ENCODE data around the gene UST.
"Not testable (repeated sequence)": the region's sequence is repeated elsewhere in the genome, so short reads cannot be mapped to it uniquely, and the experiment has no call there.

The UST gene

DNA sequence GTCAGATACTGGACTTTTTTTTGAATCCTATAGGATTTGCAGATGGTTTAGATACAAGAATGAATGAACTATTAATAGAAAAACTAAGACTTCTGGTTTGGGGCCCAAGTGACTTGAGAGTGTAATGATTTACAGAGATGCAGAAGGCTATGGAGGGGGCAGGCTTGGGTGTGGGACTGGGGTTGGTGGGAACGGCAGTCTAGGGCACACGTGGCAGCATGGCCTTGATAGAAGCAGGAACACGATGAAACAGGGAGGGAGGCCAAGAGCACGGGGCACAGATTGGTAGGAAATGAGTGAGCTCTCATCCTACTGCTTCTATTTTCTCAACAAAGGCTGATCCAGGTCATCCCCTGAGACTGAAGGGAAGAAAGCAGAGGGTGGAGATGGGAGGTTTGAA lies 3.4 kb upstream of the UST start:
- Mint-ChIP-seq H3K27me3 (no peaks in the 10 kb centered on the region), H3K4me3 (no peak overlapping the region), H3K36me3 (ENCODE audit: insufficient read depth) (peaks cover 16% of the 10 kb centered on the region), H3K4me1 (ENCODE audit: low read depth in 2 of 2) (peaks cover 10 to 13% of the 10 kb centered on the region in 2 donors), H3K9me3 (no peaks in the 10 kb centered on the region), H3K27ac (peak overlapping the region; percentile 39 to 44)
- ATAC-seq (replicated peaks) (no peak), DNase-seq (no peak)

DNA sequence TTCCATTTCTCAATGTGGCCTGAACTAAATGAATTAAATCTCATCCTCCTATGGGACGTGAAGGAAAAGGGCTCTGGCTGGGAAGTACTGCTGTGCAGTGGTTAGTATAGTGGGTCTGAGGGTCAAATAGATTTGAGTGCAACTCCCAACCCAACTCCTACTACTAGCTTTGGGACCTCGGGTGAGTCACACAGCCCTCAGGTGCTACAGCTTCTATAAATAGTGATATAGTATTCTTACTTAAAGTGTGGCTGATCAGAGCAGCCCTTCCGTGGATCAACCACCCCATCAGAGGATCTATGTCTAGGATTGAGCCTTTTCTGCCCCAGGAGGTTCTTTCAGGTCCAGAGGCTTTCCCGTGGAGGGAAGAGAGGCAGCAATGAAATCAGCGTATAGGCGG lies 904 bp upstream of the UST start:
- peak overlapping the region; percentile 95 to 98 for H3K27ac Mint-ChIP-seq
- no peaks in the 10 kb centered on the region for H3K9me3 Mint-ChIP-seq
- H3K27me3 Mint-ChIP-seq = no peaks in the 10 kb centered on the region
- peaks cover 22 to 26% of the 10 kb centered on the region in 2 donors for H3K4me1 Mint-ChIP-seq (ENCODE audit: low read depth in 2 of 2)
- ATAC-seq (replicated peaks) (no peak), DNase-seq (no peak)
- peak overlapping the region; percentile 96 to 100 for H3K4me3 Mint-ChIP-seq
- peaks cover 22% of the 10 kb centered on the region for H3K36me3 Mint-ChIP-seq (ENCODE audit: insufficient read depth)

DNA sequence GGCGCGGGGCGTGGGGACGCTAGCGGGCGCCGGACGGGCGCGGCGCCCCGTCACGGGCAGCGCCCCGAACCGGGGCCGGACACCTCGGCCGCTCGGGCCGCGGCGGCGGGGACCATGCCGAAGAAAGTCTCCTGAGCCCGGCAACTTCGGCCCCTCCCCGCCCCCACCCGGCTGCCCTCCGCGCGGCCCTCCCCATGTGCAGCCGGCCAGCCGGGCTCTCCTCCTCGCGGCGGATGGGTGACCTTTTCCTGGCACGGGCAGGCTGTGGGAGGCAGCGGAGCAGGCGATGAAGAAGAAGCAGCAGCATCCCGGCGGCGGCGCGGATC lies 278 bp downstream of the UST start:
- peak overlapping the region; percentile 96 to 100 for H3K4me3 Mint-ChIP-seq

DNA sequence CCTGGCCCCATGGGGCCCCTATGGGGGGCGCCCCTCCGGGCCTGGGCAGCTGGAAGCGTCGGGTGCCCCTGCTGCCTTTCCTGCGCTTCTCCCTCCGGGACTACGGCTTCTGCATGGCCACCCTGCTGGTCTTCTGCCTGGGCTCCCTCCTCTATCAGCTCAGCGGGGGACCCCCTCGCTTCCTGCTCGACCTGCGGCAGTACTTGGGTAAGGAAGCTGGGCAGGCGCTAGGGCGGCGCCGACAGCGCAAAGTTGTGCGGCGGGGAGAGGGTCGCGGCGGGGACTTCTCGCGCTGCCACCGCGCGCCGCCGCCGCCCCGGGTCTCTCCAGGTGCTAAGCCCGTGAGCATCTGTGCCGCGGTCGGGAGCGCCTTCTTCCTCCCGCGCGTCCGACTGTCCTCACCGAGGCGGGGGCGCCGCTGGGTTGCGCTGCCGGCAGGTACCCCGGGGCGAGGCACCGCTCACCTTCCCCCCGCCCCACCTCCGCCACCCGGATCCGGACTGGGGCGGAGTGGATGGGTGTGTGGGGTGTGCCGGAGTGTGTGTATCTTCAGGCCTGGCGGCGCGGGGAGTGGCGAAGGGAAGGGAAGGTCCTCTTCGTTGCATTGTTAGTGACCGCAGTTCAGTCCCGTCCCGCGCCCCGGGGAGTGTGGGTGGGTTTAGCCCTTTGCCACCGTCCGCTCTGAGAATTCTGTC lies 788 bp downstream of the UST start:
- Mint-ChIP-seq H3K4me3 (peak overlapping the region; percentile 96 to 100), H3K27ac (peak overlapping the region; percentile 95 to 98), H3K27me3 (no peaks in the 10 kb centered on the region), H3K9me3 (no peaks in the 10 kb centered on the region), H3K4me1 (ENCODE audit: low read depth in 2 of 2) (peaks cover 25 to 26% of the 10 kb centered on the region in 2 donors), H3K36me3 (ENCODE audit: insufficient read depth) (peaks cover 22% of the 10 kb centered on the region)
- DNase-seq = peak; percentile 59 to 66 (median 64)
- peak; percentile 72 for ATAC-seq (replicated peaks)

More for the DNA sequence above, 278 bp downstream of the UST start:
- no peaks in the 10 kb centered on the region for H3K9me3 Mint-ChIP-seq
- peaks cover 25 to 26% of the 10 kb centered on the region in 2 donors for H3K4me1 Mint-ChIP-seq (ENCODE audit: low read depth in 2 of 2)
- no peaks in the 10 kb centered on the region for H3K27me3 Mint-ChIP-seq
- peaks cover 22% of the 10 kb centered on the region for H3K36me3 Mint-ChIP-seq (ENCODE audit: insufficient read depth)
- H3K27ac Mint-ChIP-seq = peak overlapping the region; percentile 95 to 98
- DNase-seq (peak in 1 of 3 experiments; percentile 17), ATAC-seq (replicated peaks) (peak; percentile 21)

DNA sequence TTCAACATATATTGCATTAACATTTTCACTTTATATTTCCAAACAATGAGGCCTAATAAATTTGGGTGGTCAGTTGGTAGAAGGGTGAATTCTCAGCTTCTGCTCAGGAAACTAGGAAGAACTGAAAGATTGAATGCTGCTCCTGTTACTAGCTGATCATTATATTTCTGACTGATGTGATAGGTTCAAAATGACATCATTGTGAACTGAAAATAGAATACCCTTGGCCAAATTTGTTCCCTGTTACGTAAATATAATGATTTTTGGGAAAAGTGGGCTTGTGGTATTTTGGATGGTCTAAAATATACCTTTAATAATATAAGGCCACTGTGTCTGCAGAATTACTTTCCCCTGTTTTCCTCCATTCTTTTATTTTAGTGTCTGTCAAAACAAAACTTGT lies 2.8 kb downstream of the UST start:
- peaks cover 26% of the 10 kb centered on the region for H3K36me3 Mint-ChIP-seq (ENCODE audit: insufficient read depth)
- peak overlapping the region in 1 of 2 donors; percentile 98 for H3K27ac Mint-ChIP-seq
- DNase-seq = no peak
- H3K4me3 Mint-ChIP-seq = peak overlapping the region in 1 of 2 donors; percentile 61
- H3K4me1 Mint-ChIP-seq (ENCODE audit: low read depth in 2 of 2) = peaks cover 25 to 26% of the 10 kb centered on the region in 2 donors
- H3K27me3 Mint-ChIP-seq = no peaks in the 10 kb centered on the region
- ATAC-seq (replicated peaks) = no peak
- H3K9me3 Mint-ChIP-seq = no peaks in the 10 kb centered on the region

DNA sequence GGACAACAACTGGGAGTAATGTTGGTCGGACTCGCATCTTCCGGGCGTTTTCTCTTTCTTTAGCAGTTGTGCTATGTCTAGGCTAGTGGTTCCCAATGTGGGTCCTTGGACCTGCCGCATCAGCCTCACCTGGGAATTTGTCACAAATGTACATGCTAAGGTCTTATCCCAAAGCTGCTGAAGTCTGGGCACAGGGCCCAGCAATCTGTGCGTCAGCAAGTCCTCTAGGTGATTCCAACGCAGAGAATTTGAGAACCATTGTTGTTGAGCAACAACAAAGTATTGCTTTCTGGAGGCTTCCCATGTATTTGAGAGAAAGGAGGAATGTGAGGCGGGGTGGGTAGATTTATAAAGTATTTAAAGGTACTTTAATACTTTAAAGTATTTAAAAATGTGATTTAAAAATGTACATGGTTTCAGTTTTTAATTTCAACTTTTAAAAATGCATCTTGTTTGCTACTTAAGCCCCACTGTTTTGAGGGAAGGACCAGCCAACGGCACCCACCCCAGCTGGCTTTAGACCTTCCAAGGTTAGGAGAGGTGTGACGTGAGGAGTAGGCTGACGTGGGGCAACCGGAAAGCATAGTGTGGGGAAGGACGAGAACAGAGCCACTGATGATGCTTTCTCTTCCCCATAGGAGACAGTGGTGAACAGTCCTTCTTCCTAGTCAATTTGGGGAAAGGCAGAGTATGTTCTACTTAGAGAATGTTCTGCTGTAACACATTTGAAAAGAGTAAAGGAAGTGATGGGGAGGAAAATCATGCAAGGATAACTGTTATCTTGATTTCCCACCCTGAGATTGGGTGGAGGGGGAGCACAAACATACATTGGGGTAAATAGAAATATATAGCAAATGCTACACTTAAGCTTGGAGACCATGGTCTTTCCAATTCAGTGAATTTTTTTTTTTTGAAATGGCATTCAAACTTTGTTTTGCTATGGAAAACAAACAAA lies 4.3 kb downstream of the UST start:
- H3K4me1 Mint-ChIP-seq (ENCODE audit: low read depth in 2 of 2) = peaks cover 22 to 28% of the 10 kb centered on the region in 2 donors
- no peaks in the 10 kb centered on the region for H3K9me3 Mint-ChIP-seq
- no peak overlapping the region for H3K4me3 Mint-ChIP-seq
- no peaks in the 10 kb centered on the region for H3K27me3 Mint-ChIP-seq
- peak overlapping the region in 1 of 2 donors; percentile 20 for H3K27ac Mint-ChIP-seq
- DNase-seq (no peak), ATAC-seq (replicated peaks) (no peak)
- H3K36me3 Mint-ChIP-seq (ENCODE audit: insufficient read depth) = peaks cover 25% of the 10 kb centered on the region

DNA sequence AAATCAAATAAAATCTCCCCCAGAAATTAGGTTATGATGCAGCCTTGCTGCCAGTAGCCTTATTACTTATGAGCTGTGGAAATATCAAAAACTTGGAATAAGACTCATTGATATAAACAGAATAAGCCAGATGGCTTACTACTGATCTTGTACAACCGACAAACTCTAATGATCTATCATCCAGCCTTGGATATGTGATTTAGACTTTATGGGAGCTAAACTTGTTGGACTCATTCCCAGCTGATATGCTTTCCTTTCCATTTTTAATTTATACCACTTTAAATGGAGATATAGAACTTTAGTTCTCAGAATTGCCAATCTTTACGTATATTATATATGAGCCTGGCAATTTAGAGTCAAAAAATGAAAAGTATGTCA lies 5.0 kb downstream of the UST start:
- peaks cover 18% of the 10 kb centered on the region for H3K36me3 Mint-ChIP-seq (ENCODE audit: insufficient read depth)
- H3K4me3 Mint-ChIP-seq = no peak overlapping the region
- H3K9me3 Mint-ChIP-seq = no peaks in the 10 kb centered on the region
- H3K4me1 Mint-ChIP-seq (ENCODE audit: low read depth in 2 of 2) = peaks cover 20 to 30% of the 10 kb centered on the region in 2 donors
- ATAC-seq (replicated peaks) (no peak), DNase-seq (no peak)
- H3K27me3 Mint-ChIP-seq = no peaks in the 10 kb centered on the region
- H3K27ac Mint-ChIP-seq = no peak overlapping the region

DNA sequence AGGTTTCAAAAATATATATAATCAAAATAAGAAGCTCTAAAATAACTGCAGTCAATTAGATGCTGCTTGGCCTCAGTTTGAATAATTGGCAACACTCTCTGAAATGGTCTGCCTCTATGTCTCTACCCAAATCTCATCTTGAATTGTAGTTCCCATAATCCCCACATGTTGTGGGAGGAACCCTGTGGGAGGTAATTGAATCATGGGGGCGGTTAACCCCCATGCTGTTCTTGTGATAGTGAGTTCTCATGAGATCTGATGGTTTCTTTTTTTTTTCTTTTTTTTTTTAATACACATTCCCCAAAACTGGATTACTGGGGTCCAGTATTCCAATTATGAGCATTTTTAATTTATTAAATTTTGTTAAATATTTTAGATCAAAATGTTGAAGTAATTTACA lies 8.5 kb downstream of the UST start:
- not testable (repeated sequence) for H3K27me3 Mint-ChIP-seq; ATAC-seq (replicated peaks); H3K9me3 Mint-ChIP-seq; DNase-seq; H3K27ac Mint-ChIP-seq; H3K4me3 Mint-ChIP-seq
- Mint-ChIP-seq H3K36me3 (ENCODE audit: insufficient read depth) (peaks cover 17% of the 10 kb centered on the region), H3K4me1 (ENCODE audit: low read depth in 2 of 2) (peaks cover 24 to 34% of the 10 kb centered on the region in 2 donors)

DNA sequence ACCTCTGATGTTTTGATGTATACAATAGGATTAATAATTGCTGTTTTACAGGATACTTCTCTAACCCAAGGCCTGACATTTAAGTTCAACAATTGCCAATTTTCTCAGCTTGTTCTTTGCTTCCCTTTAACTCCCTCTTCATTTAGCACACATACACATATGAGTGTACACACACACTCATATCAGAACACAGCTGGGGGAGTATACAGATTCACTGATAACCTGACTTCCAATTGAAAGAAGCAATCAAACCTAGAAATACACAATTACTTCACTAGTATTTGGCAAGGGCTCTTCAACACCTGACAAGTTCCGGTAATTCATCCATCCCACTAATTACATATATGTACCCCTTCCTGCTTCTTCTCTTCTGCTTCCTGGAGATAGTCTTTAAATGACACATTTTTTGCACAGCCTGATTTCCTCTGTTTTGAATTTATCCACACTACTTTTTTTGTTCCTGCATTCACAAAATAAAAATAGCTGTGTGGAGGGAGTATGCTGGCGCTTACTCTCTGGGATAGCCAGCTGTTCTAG lies 11.2 kb downstream of the UST start:
- peaks cover 45 to 60% of the 10 kb centered on the region in 2 donors for H3K4me1 Mint-ChIP-seq (ENCODE audit: low read depth in 2 of 2)
- no peaks in the 10 kb centered on the region for H3K9me3 Mint-ChIP-seq
- H3K4me3 Mint-ChIP-seq = peak overlapping the region; percentile 83 to 85
- H3K36me3 Mint-ChIP-seq (ENCODE audit: insufficient read depth) = peaks cover 31% of the 10 kb centered on the region
- H3K27ac Mint-ChIP-seq = peak overlapping the region; percentile 51 to 96
- no peaks in the 10 kb centered on the region for H3K27me3 Mint-ChIP-seq
- ATAC-seq (replicated peaks) (no peak), DNase-seq (no peak)

DNA sequence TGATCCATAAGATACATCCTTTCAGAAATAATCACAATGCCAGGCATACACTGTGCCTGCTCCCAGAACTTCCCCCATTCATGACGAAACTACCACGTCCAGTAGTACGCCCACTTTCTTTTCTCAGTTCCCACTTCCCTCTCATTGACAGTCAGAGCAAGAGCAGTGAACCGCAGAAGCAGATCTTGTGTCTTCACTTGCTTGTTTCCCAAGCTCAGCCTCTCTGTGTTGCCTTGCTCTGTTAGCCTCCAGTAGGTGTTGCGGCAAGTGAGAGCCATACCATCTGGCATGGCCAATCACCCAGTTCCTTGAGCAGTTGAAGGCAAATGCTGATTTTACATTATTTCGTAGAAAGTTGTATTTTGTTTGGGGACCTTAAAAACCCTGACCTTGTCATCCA lies 11.7 kb downstream of the UST start:
- no peaks in the 10 kb centered on the region for H3K9me3 Mint-ChIP-seq
- H3K27me3 Mint-ChIP-seq = no peaks in the 10 kb centered on the region
- DNase-seq = peak; percentile 30 to 50 (median 32)
- H3K36me3 Mint-ChIP-seq (ENCODE audit: insufficient read depth) = peaks cover 31% of the 10 kb centered on the region
- H3K4me3 Mint-ChIP-seq = peak overlapping the region; percentile 83 to 85
- peak overlapping the region; percentile 51 to 96 for H3K27ac Mint-ChIP-seq
- ATAC-seq (replicated peaks) = peak; percentile 25
- H3K4me1 Mint-ChIP-seq (ENCODE audit: low read depth in 2 of 2) = peaks cover 49 to 65% of the 10 kb centered on the region in 2 donors

DNA sequence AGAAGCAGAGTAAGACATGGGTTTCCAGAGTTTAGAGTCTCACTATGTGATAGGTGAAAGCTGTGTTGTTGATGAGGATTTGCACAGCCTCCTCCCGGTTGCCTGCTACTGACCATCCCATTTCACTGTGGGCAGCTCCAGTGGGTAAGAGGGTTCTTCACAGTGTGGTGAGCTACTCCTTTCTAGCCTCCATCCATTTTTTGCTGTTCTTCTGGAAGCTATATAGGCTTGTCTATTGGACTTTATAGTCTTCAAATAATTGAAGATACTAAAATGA lies 13.4 kb downstream of the UST start:
- peak in 1 of 3 experiments; percentile 3 for DNase-seq
- Mint-ChIP-seq H3K27ac (peak overlapping the region; percentile 95 to 96), H3K4me1 (ENCODE audit: low read depth in 2 of 2) (peaks cover 49 to 68% of the 10 kb centered on the region in 2 donors), H3K9me3 (no peaks in the 10 kb centered on the region), H3K27me3 (no peaks in the 10 kb centered on the region), H3K36me3 (ENCODE audit: insufficient read depth) (peaks cover 28% of the 10 kb centered on the region), H3K4me3 (peak overlapping the region; percentile 83 to 85)
- no peak for ATAC-seq (replicated peaks)

DNA sequence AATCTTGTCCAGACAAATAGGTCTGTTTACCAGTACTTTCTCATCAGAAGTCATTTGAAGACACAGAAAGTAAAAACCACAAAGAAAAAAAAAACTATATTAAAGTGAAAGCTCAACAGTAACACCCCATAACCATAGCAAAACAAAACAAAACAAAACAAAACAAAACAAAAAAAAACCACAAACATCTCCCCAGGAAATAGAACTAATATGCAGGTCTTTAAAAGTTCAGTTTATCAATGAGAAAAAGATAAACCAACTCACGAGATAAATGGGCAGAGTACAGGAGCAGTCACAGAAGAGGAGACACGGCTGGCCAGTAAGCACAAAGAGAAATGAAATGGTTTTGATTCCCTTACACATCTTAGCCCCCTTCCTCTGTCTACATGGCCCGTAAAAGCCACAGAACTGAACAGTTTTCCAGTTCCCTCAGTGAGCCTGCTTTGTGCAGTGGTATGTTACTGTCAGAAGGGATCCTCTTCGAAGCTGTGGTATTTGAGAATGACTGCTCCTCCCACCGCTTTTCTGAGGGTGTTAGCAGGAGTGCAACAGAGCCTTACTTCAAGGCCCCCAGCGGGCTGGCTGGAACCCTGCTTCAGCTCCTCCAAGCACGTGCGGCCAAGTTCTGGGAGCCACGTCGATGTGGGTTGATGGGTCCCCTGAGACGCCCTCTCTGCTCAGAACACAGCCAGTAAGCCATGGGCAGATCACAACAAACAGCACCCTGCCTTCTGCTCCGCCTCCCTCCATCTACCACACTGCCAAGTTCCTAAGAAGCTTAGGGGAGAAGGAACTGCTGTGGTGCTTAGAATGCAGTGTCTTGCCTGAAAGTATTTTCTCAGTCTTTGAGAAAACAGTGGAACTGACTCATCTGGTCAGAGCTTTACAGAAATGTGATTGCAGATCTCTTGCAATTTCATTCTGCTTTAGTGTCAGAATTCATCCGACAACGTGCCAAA lies 14.0 kb downstream of the UST start:
- DNase-seq = peak; percentile 50 to 60 (median 57)
- Mint-ChIP-seq H3K36me3 (ENCODE audit: insufficient read depth) (peaks cover 28% of the 10 kb centered on the region), H3K27me3 (no peaks in the 10 kb centered on the region)

More for the DNA sequence above, 14.0 kb downstream of the UST start:
- Mint-ChIP-seq H3K9me3 (no peaks in the 10 kb centered on the region), H3K4me3 (peak overlapping the region; percentile 83 to 85), H3K4me1 (ENCODE audit: low read depth in 2 of 2) (peaks cover 51 to 71% of the 10 kb centered on the region in 2 donors), H3K27ac (peak overlapping the region; percentile 95 to 96)
- peak; percentile 58 for ATAC-seq (replicated peaks)

Measured in effector memory CD8-positive, alpha-beta T cell (primary cell).